Left renal cortex interstitium (tissue), 4 donors: ENCODE results near the gene KCTD14. TPM values are rescaled to one million over a fixed set of nuclear protein-coding genes. Genes with fewer than 3 reads are reported as not detected.
"Not testable (repeated sequence)": the region's sequence is repeated elsewhere in the genome, so short reads cannot be mapped to it uniquely, and the experiment has no call there.

Experiments
- DNase-seq, 4 donors: peaks; one replicate each; pipeline ENCODE4 v3.0.0-alpha.2; 2013; ENCODE audit warnings: low read depth in 4 of 4, low spot score in 2 of 4, missing footprints in 1 of 4
- polyA plus RNA-seq, 4 donors: library from polyadenylated mRNA; unstranded; fragments of 120-200 nt; gene quantifications; one replicate each; pipeline ENCODE4 v1.2.1, GENCODE V29; 2013; ENCODE audit not compliant: insufficient read length in 4 of 4

Gene KCTD14
- 10 to 100 TPM; 11.7 to 16.9 (median 13.3) TPM for polyA plus RNA-seq

GRCh38 chr11:78022397-78023396 lies at the start of gene KCTD14:
KCTD14 (minus strand) TSS chr11:78023276; CDS start chr11:78023249, 27 bp downstream.
- DNase-seq: no peak

GRCh38 chr11:78072455-78072854 lies 49.4 kb upstream of the KCTD14 start:
- DNase-seq: no peak

- no peak for DNase-seq
Observed at GRCh38 chr11:78071717-78072116, 48.6 kb upstream of the KCTD14 start.

- no peak for DNase-seq
Observed at GRCh38 chr11:78070621-78071020, 47.5 kb upstream of the KCTD14 start.

- no peak for DNase-seq
Observed at GRCh38 chr11:78069465-78069864, 46.4 kb upstream of the KCTD14 start.

- no peak for DNase-seq
Observed at GRCh38 chr11:78067704-78068103, 44.6 kb upstream of the KCTD14 start.

GRCh38 chr11:78066471-78066870 lies 43.4 kb upstream of the KCTD14 start:
- no peak for DNase-seq

GRCh38 chr11:78065203-78065602 lies 42.1 kb upstream of the KCTD14 start:
- no peak for DNase-seq

GRCh38 chr11:78063440-78064181 lies 40.5 kb upstream of the KCTD14 start, which contains the start of gene THRSP:
THRSP (plus strand) TSS chr11:78063861; CDS start chr11:78063882, 21 bp downstream.
- DNase-seq: no peak

- DNase-seq: no peak
Observed at GRCh38 chr11:78062671-78063070, 39.6 kb upstream of the KCTD14 start.

- DNase-seq: no peak
Observed at GRCh38 chr11:78061921-78062311, 38.8 kb upstream of the KCTD14 start.

- no peak for DNase-seq
Observed at GRCh38 chr11:78061088-78061920, 38.2 kb upstream of the KCTD14 start.

- no peak for DNase-seq
Observed at GRCh38 chr11:78060533-78060932, 37.5 kb upstream of the KCTD14 start.

- not testable (repeated sequence) for DNase-seq
Observed at GRCh38 chr11:78059749-78060328, 36.8 kb upstream of the KCTD14 start.

GRCh38 chr11:78057462-78058055 lies 34.5 kb upstream of the KCTD14 start:
- DNase-seq: no peak

- DNase-seq: no peak
Observed at GRCh38 chr11:78056093-78056492, 33.0 kb upstream of the KCTD14 start.

GRCh38 chr11:78054971-78055370 lies 31.9 kb upstream of the KCTD14 start:
- DNase-seq: no peak

- no peak for DNase-seq
Observed at GRCh38 chr11:78050964-78051831, 28.1 kb upstream of the KCTD14 start.

- no peak for DNase-seq
Observed at GRCh38 chr11:78049348-78049747, 26.3 kb upstream of the KCTD14 start.
